Esophagus muscularis mucosa (tissue), 4 donors: ENCODE results near the gene OR2T29.
"Not testable (repeated sequence)": the region's sequence is repeated elsewhere in the genome, so short reads cannot be mapped to it uniquely, and the experiment has no call there.

Experiments
- CTCF ChIP-seq, 3 experiments: fragments of 200-600 bp in 2 of 3; fragments of 450-650 bp in 1 of 3; sonication (generic) in 2 of 3; IDR thresholded peaks; one replicate each; pipeline ENCODE4 v1.5.1; 2017 to 2019; ENCODE audit warnings: antibody characterized with exemption in 3 of 3, mild to moderate bottlenecking in 2 of 3, moderate library complexity in 1 of 3
- EP300 ChIP-seq: sonication (generic); formaldehyde crosslinking; IDR thresholded peaks from one replicate; pipeline ENCODE4 v1.6.1; 2017; ENCODE audit warnings: antibody characterized with exemption
- POLR2A ChIP-seq: fragments of 450-650 bp; IDR thresholded peaks from one replicate; pipeline ENCODE4 v1.6.1; 2017; ENCODE audit warnings: antibody characterized with exemption, moderate library complexity, mild to moderate bottlenecking, low read depth
- POLR2AphosphoS5 ChIP-seq, 2 donors: sonication (generic); formaldehyde crosslinking; IDR thresholded peaks; one replicate each; pipeline ENCODE4 v1.6.1; 2017; ENCODE audit warnings: antibody characterized with exemption in 2 of 2

- not testable (repeated sequence) for TF ChIP-seq CTCF (IDR thresholded peaks at IDR 0.05); POLR2AphosphoS5 (IDR thresholded peaks at IDR 0.05); POLR2A; EP300
Observed at GRCh38 chr1:248569049-248569448, 6.5 kb upstream of the OR2T29 start.
